OCI-LY3 (cell line): ENCODE measurements around the gene MIEF1.

Source experiments
- CTCF ChIP-seq: fragments of 200-600, 300-600 bp; sonication (generic); IDR thresholded peaks from 2 replicates; pipeline ENCODE4 v1.5.1; 2014; ENCODE audit warnings: antibody characterized with exemption, low read length, low read depth
- EZH2phosphoT487 ChIP-seq: fragments of 200-600 bp; shearing (Covaris generic); IDR thresholded peaks from 2 replicates; pipeline ENCODE4 v1.6.1; 2018; ENCODE audit warnings: antibody characterized with exemption, mixed run types, low read depth

- no peak for TF ChIP-seq EZH2phosphoT487
- TF ChIP-seq CTCF: no peak
Observed at GRCh38 chr22:39512026-39512425, 9.9 kb downstream of the MIEF1 start.
